T-helper 2 cell treated with Interferon-gamma antibody and Interleukin-4, amounts not matched to agents 100 ng/mL and 5 ng/mL, for 36 hours (primary cell): ENCODE data around the gene HELZ. TPM values are rescaled to one million over a fixed set of nuclear protein-coding genes. Genes with fewer than 3 reads are reported as not detected.
"Not testable (repeated sequence)": the region's sequence is repeated elsewhere in the genome, so short reads cannot be mapped to it uniquely, and the experiment has no call there.

ENCODE experiments used
- intact Hi-C: fragments of 100-400 bp; cut with micrococcal nuclease; formaldehyde crosslinking; loops from one replicate; pipeline ENCODE4 v1.15.1; 2023
- total RNA-seq: library from RNA; stranded (reverse); gene quantifications from 2 replicates; pipeline ENCODE4 v1.2.3, GENCODE V29; 2022

HELZ gene
- total RNA-seq, 1 donor from 2014 or later = 64.1 TPM

DNA sequence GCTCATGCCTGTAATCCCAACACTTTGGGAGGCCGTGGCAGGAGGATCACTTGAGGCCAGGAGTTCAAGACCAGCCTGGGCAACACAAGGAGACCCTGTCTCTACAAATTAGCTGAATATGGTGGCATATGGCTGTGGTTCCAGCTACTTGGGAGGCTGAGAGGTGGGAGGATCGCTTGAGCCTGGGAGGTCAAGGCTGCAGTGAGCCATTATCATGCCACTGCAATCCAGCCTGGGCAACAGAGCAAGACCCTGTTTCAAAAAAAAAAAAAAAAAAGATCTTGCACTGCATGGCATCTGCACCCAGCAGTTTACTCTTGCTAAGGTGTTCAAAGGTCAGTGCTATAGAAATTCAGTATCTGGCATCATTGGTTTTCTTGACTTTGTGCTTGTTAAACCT, 26.2 kb upstream of the HELZ start:
- intact Hi-C loops = not testable (repeated sequence)

DNA sequence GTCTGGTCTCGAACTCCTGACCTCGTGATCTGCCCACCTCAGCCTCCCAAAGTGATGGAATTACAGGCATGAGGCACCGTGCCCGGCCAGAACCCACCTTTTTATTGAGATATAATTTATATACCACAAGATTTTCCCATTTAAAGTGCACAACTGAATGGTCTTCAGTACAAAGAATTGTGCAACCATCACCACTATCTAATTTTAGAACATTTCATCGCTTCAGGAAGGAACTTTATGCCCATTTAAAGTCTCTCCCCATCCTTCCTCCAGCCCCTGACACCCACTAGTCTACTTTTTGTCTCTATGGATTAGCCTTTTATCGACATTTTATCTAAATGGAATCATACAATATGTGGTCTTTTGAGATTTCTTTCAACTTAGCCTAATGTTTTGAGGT, 25.4 kb upstream of the HELZ start:
- intact Hi-C loops = no loop called here

DNA sequence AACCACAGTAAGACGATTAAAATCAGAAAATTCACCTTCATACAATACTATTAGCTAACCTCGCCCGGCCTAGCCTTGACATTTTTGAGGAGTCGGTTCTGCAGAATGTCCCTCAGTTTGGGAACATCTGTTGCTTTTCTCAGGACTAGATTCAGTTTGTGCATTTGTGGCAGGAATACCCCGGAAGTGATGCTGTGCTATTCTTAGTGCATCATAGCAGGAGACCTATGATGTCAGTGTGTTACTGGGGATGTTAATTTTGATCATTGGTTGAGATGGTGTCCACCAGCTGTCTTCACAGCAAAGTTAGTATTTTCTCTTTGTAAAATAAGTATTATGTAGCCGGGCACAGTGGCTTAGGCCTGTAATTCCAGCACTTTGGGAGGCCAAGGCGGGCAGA, 21.5 kb upstream of the HELZ start:
- intact Hi-C loops = no loop called here

DNA sequence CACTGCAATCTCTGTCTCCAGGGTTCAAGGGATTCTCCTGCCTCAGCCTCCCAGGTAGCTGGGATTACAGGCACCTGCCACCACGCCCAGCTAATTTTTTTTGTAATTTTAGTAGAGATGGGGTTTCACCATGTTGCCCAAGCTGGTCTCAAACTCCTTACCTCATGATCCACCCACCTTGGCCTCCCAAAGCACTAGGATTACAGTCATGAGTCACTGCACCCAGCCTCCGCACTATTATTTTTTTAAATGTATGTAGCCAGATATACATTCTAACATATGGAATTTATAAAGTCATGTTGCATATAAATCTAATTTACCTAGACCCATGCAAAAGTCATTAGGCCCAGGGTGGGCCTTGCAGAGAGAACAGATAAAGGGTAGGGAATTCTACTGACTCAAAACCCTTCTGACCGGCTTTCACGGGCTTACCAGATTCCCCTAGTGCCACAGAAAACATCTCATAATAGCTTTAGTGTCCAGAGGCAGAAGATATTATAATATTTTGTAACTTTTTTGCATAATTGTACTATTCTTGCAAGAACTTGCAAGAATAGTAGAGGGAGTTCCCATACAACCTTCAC, 20.5 kb upstream of the HELZ start:
- intact Hi-C loops = no loop called here

DNA sequence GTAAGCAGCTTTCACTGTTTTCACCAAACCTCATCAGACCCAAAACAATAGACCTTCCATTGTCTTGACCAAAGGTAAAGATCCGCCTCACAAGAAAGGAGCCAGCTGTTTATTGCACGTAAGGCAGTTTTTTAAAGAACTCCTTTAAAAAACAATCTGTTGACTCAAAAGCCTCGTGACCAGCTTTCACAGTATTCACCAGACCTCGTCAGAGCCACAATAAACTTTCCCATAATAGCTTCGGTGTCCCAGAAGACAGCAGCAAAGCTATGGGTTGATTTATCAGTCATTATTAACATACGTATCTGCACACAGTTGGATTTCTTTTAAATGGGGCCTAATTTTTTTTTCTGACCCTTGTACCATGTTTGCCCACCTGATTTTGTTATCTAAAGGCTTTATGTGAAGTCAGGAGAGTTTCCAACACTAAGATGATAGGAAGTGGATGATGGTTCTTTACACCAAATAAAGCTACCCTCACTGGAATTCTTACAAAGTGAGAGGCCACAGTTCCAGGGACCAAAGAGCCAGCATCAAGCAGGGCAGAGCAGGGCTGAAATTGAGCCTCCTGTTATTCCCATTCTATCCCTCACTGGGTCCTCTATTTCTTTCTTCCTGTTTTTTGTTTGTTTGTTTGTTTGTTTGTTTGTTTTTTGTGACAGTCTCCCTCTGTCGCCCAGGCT, 17.6 kb upstream of the HELZ start:
- intact Hi-C loops = no loop called here

DNA sequence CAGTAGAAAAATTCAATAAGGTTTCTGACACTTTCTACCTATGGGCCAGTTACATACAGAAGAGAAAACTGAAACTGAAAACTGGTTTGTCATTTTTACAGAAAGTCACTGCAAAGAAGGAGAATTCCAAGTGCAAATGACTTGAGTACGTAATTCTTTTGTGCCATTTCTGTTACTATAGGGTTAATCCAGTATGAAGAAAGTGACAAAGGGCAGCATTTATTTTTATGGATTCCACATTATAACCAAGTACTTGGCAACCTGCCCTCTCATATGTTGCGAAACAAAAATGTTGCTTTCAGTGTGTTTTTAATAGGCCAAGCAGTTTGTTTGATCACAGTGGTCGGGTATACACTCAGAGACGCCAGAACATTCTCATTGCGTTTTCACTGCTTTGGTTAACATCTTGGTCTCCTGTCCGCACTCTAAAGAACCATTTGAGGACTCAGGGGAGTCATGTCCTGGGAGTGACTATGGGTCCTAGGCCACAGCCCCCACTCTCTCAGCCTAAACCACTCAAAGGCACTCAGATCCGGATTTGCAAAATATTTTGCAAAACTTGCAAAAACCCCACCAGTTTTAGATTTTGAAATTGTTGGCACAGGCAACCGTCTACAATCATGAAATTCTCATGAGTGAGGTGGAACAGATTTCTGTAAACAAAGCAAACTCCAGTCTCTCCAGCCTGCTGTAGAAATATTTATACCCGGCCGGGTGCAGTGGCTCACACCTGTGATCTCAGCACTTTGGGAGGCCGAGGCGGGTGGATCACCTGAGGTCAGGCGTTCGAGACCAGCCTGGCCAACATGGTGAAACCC, 15.4 kb upstream of the HELZ start:
- intact Hi-C loops = no loop called here

DNA sequence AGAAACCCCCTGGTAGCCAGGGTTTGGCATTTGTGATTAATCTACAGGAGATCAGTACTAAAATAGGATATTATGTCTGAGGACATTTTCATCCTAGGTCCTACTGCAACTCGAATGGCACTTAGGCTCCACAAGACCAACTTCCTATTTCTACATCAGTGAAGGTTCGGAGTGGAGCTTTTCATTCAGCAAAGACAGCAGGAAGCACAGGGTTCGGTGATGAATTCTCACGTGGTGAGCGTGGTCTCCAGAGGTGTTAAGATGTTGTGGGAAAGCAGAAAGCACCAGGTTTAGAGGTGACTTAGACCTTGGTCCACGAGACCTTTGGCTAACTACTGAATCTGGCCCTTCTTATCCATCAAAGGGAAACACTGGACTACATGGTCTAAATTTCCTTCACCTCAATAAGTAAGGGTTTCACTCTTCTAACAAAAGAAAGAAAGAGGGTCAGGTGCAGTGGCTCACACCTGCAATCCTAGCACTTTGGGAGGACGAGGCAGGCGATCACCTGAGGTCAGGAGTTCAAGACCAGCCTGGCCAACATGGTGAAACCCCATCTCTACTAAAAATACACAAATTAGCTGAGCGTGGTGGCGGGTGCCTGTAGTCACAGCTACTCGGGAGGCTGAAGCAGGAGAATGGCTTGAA, 13.9 kb upstream of the HELZ start:
- intact Hi-C loops = no loop called here

DNA sequence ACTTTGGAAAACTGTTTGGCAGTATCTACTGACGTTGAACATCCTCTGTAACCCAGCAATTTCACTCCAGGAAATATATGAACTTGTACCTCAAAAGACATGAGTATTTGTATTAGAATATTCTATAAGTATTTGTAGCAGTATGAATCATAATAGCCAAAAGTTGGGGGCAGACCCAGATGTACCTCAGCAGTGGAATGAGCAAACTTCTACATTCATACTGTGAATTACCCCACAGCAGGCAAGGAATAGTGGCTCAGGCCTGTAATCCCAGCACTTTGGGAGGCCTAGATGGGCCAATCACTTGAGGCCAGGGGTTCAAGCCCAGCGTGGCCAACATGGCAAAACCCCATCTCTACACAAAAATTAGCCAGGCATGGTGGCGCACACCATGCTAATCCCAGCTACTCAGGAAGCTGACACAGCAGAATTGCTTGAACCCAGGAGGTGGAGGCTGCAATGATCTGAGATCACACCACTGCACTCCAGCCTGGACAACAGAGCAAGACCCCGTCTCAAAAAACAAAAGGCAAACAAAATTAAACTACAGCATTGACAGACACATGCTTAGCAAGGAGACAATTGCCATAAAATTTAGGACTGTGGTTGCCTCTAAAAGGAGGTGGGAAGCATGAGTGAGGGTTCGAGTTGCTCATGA, 11.2 kb upstream of the HELZ start:
- intact Hi-C loops = no loop called here

DNA sequence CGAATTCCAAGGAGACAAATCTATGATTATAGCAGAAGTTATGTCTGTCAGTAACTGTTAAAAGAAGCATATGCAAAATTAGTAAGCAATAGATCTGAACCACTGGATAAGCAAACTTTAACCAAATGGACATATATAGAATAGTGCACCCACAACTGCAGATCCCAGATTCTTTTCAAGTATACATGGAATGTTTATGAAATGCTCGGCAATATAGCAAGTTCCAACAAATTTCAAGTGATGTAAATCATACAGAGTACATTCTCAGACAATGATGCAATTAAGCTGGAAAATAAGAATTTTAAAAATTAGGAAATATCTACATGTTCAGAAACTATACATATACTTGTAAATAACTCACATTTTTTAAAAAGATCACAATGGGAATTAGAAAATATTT, 8.4 kb upstream of the HELZ start:
- intact Hi-C loops = no loop called here

DNA sequence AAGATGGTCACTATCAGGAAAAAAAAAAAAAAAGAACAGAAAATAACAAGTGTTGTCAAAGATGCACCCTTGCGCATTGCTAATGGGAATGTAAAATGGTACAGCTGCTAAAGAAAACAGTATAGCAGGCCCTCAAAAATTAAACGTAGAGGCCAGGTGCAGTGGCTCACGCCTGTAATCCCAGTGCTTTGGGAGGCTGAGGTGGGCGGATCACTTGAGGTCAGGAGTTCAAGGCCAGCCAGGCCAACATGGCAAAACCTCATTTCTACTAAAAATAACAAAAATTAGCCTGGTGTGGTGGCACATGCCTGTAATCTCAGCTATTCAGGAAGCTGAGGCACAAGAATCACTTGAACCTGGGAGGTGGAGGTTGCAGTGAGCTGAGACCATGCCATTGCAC, 6.6 kb upstream of the HELZ start:
- intact Hi-C loops = not testable (repeated sequence)

DNA sequence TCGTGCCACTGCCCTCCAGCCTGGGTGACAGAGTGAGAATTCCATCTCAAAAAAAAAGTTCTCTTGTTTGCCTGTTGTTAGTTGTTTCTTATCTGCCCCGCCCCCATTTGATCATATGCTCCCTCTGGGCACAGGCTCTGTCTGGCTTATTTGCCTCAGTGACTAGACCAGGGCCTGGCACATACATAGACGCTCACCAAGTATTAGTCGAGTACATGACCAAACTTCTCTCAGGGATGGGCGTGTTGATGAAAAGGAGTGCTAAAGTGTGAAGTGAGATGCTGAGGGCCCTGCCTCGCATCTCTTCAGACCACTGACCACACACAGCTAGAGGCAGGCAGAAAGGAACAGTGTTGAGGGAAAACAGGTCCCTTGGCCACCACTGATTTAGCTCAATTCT, 3.3 kb upstream of the HELZ start:
- intact Hi-C loops = loop anchor here (5.0 kb wide), 1 partner anchor 119 kb away; the partner anchor contains the start of gene PSMD12

DNA sequence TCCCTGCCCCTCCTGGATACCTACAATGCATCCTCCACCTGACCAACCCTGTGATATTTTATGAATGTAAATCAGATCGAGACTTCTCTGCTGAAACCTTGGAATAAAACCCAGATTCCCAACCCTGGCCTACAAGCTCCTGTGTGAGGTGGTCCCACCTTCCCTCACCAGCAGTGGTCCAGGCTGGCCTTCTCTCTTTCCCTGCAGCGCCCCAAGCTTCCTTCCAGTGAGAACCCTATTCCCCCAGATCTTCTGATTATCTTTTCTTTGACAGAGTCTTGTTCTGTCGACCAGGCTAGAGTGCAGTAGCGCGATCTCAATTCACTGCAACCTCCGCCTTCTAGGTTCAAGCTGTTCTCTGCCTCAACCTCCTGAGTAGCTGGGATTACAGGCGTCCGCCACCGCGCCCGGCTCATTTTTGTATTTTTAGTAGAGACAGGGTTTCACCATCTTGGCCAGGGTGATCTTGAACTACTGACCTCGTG, 2.5 kb upstream of the HELZ start:
- intact Hi-C loops = loop anchor here (5.0 kb wide), 1 partner anchor 120 kb away; the partner anchor contains the start of gene PSMD12

DNA sequence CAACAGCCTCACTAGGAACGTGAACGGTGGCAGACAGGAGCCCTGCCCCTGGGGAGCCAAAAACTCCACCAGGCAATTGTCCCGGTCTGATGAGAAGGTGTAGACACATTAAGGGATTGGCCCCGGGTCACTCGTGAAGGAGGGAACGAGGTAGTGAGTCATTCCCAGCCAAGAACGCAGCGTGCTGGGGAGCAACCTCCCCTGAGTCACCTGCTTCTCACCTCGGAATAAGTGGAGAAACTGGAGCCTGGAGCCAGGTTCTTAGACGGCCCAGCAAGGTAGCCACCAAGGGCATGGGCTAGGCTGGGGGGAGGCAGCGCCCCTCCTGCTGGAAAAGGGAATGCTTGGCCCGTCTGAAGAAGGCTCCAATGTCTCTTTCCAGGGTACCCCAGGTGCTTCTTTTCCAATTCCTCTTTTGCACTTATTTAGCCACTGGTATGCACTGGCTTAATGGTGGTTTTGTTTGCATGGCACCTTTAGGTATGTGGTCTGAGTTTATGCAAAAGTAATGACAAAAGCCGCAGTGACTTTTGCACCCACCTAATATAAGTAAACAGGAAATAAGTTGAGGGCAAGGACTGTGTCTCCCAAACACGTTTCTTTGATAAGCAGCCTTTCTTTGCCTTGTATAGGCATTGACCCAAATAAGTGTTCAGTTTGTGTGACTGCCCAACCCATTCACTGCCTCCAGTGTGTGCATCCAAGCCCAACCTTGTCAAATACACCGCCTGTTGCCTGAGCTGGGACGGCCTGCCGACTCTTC, 1.8 kb upstream of the HELZ start:
- intact Hi-C loops = loop anchor here (5.0 kb wide), 1 partner anchor 120 kb away; the partner anchor contains the start of gene PSMD12

DNA sequence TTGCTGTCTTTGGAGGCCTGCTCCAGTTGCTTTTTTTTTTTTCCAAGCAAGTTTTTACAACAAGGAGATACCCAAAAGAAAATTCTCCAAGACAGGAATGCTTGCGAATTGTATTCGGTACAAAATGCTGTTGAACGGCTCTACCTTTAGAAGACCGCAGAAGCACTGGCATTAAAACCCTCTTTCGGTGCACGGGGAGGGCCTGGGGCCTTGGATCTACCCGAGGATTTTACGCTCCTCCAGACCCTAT, 1.3 kb upstream of the HELZ start:
- intact Hi-C loops = loop anchor here (5.0 kb wide), 1 partner anchor 121 kb away; the partner anchor contains the start of gene PSMD12

DNA sequence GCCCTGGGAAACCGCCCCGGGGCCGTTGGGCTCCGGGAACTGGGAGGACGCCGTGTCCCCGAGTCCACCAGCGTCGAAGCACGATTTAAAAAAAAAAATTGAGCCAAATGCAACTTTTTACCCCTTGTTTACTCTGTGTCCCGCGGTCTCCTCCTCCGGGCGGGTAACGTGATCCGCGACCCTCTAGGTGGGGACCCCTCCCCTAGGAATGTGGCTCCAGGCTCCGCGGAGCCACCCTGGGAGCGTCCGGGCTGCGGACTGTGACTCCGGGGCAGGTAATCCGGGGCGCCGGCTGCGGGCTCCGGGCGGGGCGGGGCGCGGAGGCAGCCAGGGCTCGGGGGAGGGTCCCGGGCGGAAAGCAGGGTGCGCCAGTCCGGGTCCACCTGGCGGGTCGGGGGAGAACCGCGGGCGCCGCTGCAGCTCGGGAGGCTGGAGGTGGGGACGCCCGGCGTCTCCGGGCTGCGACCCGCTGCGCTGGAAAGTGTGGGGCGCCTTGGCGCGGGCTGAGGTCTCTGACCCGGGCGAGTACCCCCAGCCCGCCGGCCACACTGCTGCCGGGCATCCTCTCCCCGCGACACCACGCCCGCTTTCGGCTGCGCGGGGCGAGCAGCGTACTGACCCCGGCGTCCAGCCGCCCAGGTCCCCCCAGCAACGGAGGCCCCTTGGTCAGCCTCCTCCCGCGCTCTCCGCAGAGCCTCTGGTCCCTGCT, 852 bp upstream of the HELZ start:
- intact Hi-C loops = loop anchor here (5.0 kb wide), 1 partner anchor 121 kb away; the partner anchor contains the start of gene PSMD12

DNA sequence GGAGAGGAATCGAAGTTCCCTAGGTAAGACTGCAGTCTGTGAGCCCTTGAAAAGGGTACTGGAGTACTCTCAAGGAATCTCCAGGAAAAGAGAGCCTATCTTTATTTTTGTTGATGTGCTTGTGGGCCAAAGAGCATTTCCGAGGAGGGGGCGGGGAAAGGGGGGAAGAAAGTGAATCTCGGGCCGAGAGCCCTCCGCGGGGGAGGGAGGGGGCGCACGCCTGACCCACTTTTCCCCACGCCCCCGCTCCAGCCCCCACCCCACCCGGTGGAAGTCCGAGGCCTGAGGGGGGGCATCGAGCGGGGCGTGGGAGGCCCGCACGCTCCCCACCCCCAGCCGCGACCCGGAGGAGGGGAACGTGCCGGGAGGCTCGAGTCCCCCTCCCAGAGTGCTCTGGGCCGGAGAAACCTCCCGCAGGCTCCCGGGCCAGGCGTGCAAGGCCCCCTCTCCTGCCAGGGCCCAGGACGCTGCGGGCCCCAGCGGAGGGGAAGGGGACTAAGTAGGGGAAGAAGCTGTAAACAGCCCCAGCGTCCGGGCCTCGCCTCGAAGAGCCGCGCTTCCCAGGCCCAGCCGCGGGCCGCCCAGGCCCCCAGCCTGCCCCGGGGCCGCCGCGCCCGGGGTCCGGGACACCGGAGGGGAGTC, 444 bp downstream of the HELZ start:
- intact Hi-C loops = loop anchor here (5.0 kb wide), 1 partner anchor 123 kb away; the partner anchor contains the start of gene PSMD12

DNA sequence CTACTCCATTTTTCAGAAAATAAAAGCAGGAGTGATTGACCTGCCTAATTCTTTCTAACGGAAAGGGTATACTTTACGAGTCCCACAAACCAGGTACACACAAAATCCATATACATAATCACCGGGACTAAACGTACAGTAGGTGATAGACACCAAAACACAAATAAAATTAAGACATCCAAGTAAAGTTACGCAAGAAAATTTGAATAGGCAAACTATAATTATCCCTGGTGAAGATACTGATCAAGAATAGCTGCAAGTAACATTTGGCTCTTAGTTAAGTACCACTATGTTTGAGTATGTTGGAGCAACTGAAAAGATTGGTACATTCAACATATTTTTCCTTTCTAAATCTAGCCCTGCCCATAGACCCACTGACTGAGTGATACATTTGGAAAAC, 1.7 kb downstream of the HELZ start:
- intact Hi-C loops = no loop called here

DNA sequence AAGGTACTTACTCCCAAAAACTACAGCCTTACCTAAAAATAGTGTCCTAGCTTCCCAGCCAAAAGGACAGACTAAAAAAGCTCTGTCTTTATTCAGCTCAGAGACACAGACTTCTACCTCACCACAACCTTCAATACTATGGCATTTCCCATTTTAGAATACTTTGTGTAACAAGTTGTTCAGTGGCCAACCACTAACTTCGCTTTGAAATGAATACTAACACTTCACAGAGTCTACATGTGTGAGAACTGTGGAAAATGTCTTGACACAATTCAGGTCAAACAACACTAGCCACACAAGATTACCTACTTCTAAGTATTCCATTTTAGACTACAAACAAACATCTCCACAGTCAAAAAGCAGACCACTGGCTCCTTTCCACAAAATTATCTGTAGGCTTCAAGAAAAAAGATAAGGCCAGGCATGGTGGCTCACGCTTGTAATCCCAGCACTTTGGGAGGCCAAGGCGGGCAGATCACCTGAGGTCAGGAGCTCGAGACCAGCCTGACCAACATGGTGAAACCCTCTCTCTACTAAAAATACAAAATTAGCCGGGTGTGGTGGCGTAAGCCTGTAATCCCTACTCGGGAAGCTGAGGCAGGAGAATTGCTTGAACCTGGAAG, 3.2 kb downstream of the HELZ start:
- intact Hi-C loops = no loop called here

DNA sequence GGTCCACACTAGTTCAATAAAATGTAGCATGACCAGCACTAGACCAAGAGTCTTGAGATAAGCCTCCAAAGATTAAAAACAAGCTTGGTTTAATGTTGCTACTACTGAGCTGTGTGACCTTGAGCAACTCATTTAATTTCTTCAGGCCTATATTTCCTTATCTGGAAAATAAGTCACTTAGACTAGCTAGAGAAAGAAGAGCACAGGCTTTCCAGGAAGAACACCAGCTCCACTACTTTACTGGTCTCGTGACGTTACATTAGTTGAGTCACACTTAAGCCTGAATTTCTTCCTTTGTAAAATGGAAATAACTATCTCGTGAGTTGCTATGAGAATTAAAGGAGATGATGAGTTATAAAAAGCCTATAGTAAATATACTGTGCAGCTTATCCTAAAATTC, 5.4 kb downstream of the HELZ start:
- intact Hi-C loops = no loop called here
